SIG-M5 treated with dmso at 0.1 percent for 504 hours (cell line): ENCODE results near the gene ARL15.
"Not testable (repeated sequence)": the region's sequence is repeated elsewhere in the genome, so short reads cannot be mapped to it uniquely, and the experiment has no call there.

Experiments used
- DNase-seq: peaks from one replicate; lab custom pipeline; 2025; ENCODE audit not compliant: unreplicated experiment; lab: John Stamatoyannopoulos, UW

Gene ARL15

GRCh38 chr5:53871050-53871449, 439.3 kb downstream of the ARL15 start:
- DNase-seq, result no peak

GRCh38 chr5:53858700-53859456, 451.5 kb downstream of the ARL15 start:
- DNase-seq, result no peak

- DNase-seq, result no peak
These were observed 453.9 kb downstream of the ARL15 start for GRCh38 chr5:53856506-53856905.

- DNase-seq, result not testable (repeated sequence)
These were observed 473.4 kb downstream of the ARL15 start for GRCh38 chr5:53836851-53837430.

- DNase-seq, result no peak
These were observed 475.9 kb downstream of the ARL15 start for GRCh38 chr5:53834500-53834899.
